ENCODE measurements around the gene SNAPC4. TPM values are rescaled to one million over a fixed set of nuclear protein-coding genes. Genes with fewer than 3 reads are reported as not detected.
A peak's percentile ranks its signal among the peaks of the same experiment; 100 is the strongest.

The SNAPC4 gene
- total and polyA plus RNA-seq, 9 of the 15 experiments (the other 6 are each of a cell fraction or from before 2014, with no cell fraction given) = 0.21 to 21.8 (median 8.8) TPM

GRCh38 chr9:136433043-136433715 is 33.2 kb upstream of the SNAPC4 start:
- BruUV-seq (replicated peaks) = no TSS peak
- peaks cover 13% of the 10 kb centered on the region for H3K9me1 ChIP-seq (ENCODE audit: control insufficient read depth, insufficient read depth, low read length)
- H3K9me3 ChIP-seq (replicated peaks; ENCODE audit: control insufficient read depth, insufficient read depth, low read depth, low read length) = no peaks in the 10 kb centered on the region
- no peak overlapping the region; a peak in 1 of 4 replicates for H3K9ac ChIP-seq (ENCODE audit: insufficient read depth in 1 of 2, low read depth in 2 of 2, low read length in 2 of 2)
- no peak overlapping the region for H3K4me3 ChIP-seq
- 92% methylated on average over 26 of the region's 36 CpGs for WGBS (ENCODE audit: insufficient coverage, low coverage, missing lambda C conversion rate)
- DNase-seq (ENCODE audit: extremely low read depth in 1 of 4, low spot score in 3 of 4) (no peak), FAIRE-seq (no peak), ATAC-seq (no peak)
- H3K27ac ChIP-seq (ENCODE audit: extremely low read depth, low read depth, low read length) = no peak overlapping the region
- no peak overlapping the region for H3K4me2 ChIP-seq (ENCODE audit: insufficient read depth, low read length)
- TF ChIP-seq ZNF253 (CRISPR knock-in tag; conservative IDR thresholded peaks at IDR 0.05) (no peak), POLR2G (IDR thresholded peaks at IDR 0.05; ENCODE audit: low read depth, low read length) (peak; percentile 39)
- intact Hi-C loops (cut with micrococcal nuclease) = no loop called here
- no peak overlapping the region for H2AFZ ChIP-seq (ENCODE audit: low read depth, low read length)
- H3K27me3 ChIP-seq (ENCODE audit: control insufficient read depth in 2 of 2, insufficient read depth in 2 of 2, low read length in 2 of 2) = no peaks in the 10 kb centered on the region
- ChIA-PET CTCF (ENCODE audit: low intra/inter-chr PET ratio) (no interaction called here), POLR2A (interaction anchor here (0.6 to 5.6 kb wide), 4 partner anchors 9 to 15 kb away, joined by 3 to 33 read pairs (median 3); no protein-coding TSS in a partner anchor)
- peaks cover 64% of the 10 kb centered on the region; the same call in 1 of the 3 replicates for H3K36me3 ChIP-seq (ENCODE audit: control insufficient read depth, insufficient read depth, low read length)
- H3K4me1 ChIP-seq (replicated peaks in 1 of 2; ENCODE audit: control insufficient read depth in 2 of 2, insufficient read depth in 2 of 2, low read length in 2 of 2) = peaks cover 15 to 54% of the 10 kb centered on the region in 2 experiments
- peaks cover 16% of the 10 kb centered on the region; the same call in 1 of the 2 replicates for H4K20me1 ChIP-seq (replicated peaks; ENCODE audit: control insufficient read depth, insufficient read depth, low read length)
- in situ Hi-C loops (cut with MboI) = no loop called here
- H3K79me2 ChIP-seq (ENCODE audit: control insufficient read depth, insufficient read depth, low read length) = peaks cover 35% of the 10 kb centered on the region

DNA sequence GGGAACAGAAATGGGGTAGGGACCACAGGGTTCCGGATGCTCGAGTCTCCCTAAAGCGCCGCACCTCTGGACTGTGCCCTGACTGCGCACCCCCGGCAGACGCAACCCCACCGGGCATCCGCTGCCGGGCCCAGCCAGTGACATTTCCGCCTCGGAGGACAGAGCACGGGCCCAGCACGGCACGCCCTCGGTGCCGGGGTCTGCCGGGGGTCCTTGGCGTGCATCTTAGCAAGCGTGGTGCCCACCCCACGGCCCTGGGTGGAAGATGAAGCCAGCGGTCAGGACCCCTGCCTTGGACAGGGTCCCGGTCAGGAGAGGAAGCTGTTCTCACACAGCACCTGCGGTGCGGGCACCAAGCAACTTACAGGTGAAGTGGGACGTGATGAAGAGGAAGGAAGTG is 32.6 kb upstream of the SNAPC4 start:
- ATAC-seq = no peak
- H2AFZ ChIP-seq (ENCODE audit: low read depth, low read length) = no peak overlapping the region
- no peak overlapping the region for H3K4me3 ChIP-seq
- no peak overlapping the region for H3K4me2 ChIP-seq (ENCODE audit: insufficient read depth, low read length)
- peaks cover 9 to 48% of the 10 kb centered on the region in 2 experiments for H3K4me1 ChIP-seq (replicated peaks in 1 of 2; ENCODE audit: control insufficient read depth in 2 of 2, insufficient read depth in 2 of 2, low read length in 2 of 2)
- CTCF ChIA-PET (ENCODE audit: low intra/inter-chr PET ratio) = no interaction called here
- H4K20me1 ChIP-seq (replicated peaks; ENCODE audit: control insufficient read depth, insufficient read depth, low read length) = peaks cover 11% of the 10 kb centered on the region; the same call in 1 of the 2 replicates
- no peak overlapping the region for H3K27ac ChIP-seq (ENCODE audit: extremely low read depth, low read depth, low read length)
- intact Hi-C loops (cut with micrococcal nuclease) = no loop called here
- H3K27me3 ChIP-seq (ENCODE audit: control insufficient read depth in 2 of 2, insufficient read depth in 2 of 2, low read length in 2 of 2) = no peaks in the 10 kb centered on the region
- in situ Hi-C loops (cut with MboI) = no loop called here
- no peak for DNase-seq (ENCODE audit: extremely low read depth in 1 of 4, low spot score in 3 of 4)
- no peaks in the 10 kb centered on the region for H3K9me3 ChIP-seq (replicated peaks; ENCODE audit: control insufficient read depth, insufficient read depth, low read depth, low read length)
- no peak overlapping the region; a peak in 1 of 4 replicates for H3K9ac ChIP-seq (ENCODE audit: insufficient read depth in 1 of 2, low read depth in 2 of 2, low read length in 2 of 2)
- peaks cover 29% of the 10 kb centered on the region for H3K79me2 ChIP-seq (ENCODE audit: control insufficient read depth, insufficient read depth, low read length)
- H3K36me3 ChIP-seq (ENCODE audit: control insufficient read depth, insufficient read depth, low read length) = peaks cover 61% of the 10 kb centered on the region; the same call in 1 of the 3 replicates
- WGBS (ENCODE audit: insufficient coverage, low coverage, missing lambda C conversion rate) = 99% methylated on average over 14 of the region's 26 CpGs
- peaks cover 10% of the 10 kb centered on the region for H3K9me1 ChIP-seq (ENCODE audit: control insufficient read depth, insufficient read depth, low read length)
- BruUV-seq (replicated peaks) = no TSS peak
- TF ChIP-seq RBFOX2 (IDR thresholded peaks at IDR 0.05; ENCODE audit: low read depth, low read length) = 0 out of 2 replicates have a peak, but pooled peaks have one; percentile 11
- TF ChIP-seq POLR2G (IDR thresholded peaks at IDR 0.05; ENCODE audit: low read depth, low read length) = 0 out of 2 replicates have a peak, but pooled peaks have one; percentile 0
- no peak for TF ChIP-seq ZNF79 (CRISPR knock-in tag; IDR thresholded peaks at IDR 0.05; ENCODE audit: low read depth)
- no peak for FAIRE-seq
- POLR2A ChIA-PET = interaction anchor here (0.7 to 5.6 kb wide), 3 partner anchors 9 to 11 kb away, joined by 3 to 33 read pairs (median 3); no protein-coding TSS in a partner anchor
